Right atrium auricular region (tissue), 2 donors: ENCODE data around the gene CMSS1. TPM values are rescaled to one million over a fixed set of nuclear protein-coding genes. Genes with fewer than 3 reads are reported as not detected.
A peak's percentile ranks its signal among the peaks of the same experiment; 100 is the strongest.

ENCODE experiments used
- DNase-seq: peaks from one replicate; pipeline ENCODE4 v3.0.0-alpha.2; 2019; ENCODE audit warnings: low spot score
- H3K27ac ChIP-seq, 2 donors: fragments of 200-600 bp; sonication (generic); 1 replicate in 1 of 2; 2 replicates in 1 of 2; pipeline ENCODE4 v1.5.1; 2016 to 2019
- H3K27me3 ChIP-seq, 2 donors: fragments of 200-600 bp; sonication (generic); one replicate each; pipeline versions ENCODE4 v1.5.1 to v1.6.0; 2017 to 2019
- H3K36me3 ChIP-seq: fragments of 200-600 bp; sonication (generic); one replicate; pipeline ENCODE4 v1.5.1; 2016
- H3K4me1 ChIP-seq, 2 donors: fragments of 200-600 bp; sonication (generic); one replicate each; pipeline versions ENCODE4 v1.5.1 to v1.6.0; 2017 to 2019
- H3K4me3 ChIP-seq, 2 donors: fragments of 200-600 bp; sonication (generic); 1 replicate in 1 of 2; 2 replicates in 1 of 2; pipeline ENCODE4 v1.5.1; 2017 to 2019; ENCODE audit warnings: mild to moderate bottlenecking in 1 of 2, moderate library complexity in 1 of 2
- H3K9me3 ChIP-seq, 2 donors: fragments of 200-600 bp; sonication (generic); one replicate each; pipeline ENCODE4 v1.5.1; 2019
- CTCF ChIP-seq, 2 donors: fragments of 200-600 bp; sonication (generic); IDR thresholded peaks; one replicate each; pipeline ENCODE4 v1.5.1; 2019; ENCODE audit warnings: antibody characterized with exemption in 2 of 2
- total RNA-seq, 2 donors: library from RNA; depleted of rRNA; stranded (reverse); fragments of >200 nt; gene quantifications; one replicate each; pipeline ENCODE4 v1.1.0, GENCODE V29; 2016

Gene CMSS1
- total RNA-seq, 2 donors from 2014 or later, result 5.7 to 17.7 TPM

GRCh38 chr3:99960941-99961340 is 143.3 kb downstream of the CMSS1 start:
- Histone ChIP-seq H3K27ac (no peak overlapping the region), H3K27me3 (no peaks in the 10 kb centered on the region), H3K9me3 (no peaks in the 10 kb centered on the region), H3K4me3 (no peak overlapping the region), H3K4me1 (peaks cover 0 to 41% of the 10 kb centered on the region in 2 donors), H3K36me3 (no peaks in the 10 kb centered on the region)
- TF ChIP-seq CTCF (IDR thresholded peaks at IDR 0.05), result no peak
- no peak for DNase-seq

GRCh38 chr3:99961756-99962515 is 144.3 kb downstream of the CMSS1 start:
- no peaks in the 10 kb centered on the region for H3K27me3 ChIP-seq
- no peak overlapping the region for H3K4me3 ChIP-seq
- DNase-seq, result no peak
- H3K4me1 ChIP-seq, result peaks cover 0 to 50% of the 10 kb centered on the region in 2 donors
- H3K9me3 ChIP-seq, result no peaks in the 10 kb centered on the region
- no peaks in the 10 kb centered on the region for H3K36me3 ChIP-seq
- no peak for TF ChIP-seq CTCF (IDR thresholded peaks at IDR 0.05)
- no peak overlapping the region for H3K27ac ChIP-seq

- Histone ChIP-seq H3K27me3 (no peaks in the 10 kb centered on the region), H3K9me3 (no peaks in the 10 kb centered on the region), H3K4me1 (peaks cover 0 to 51% of the 10 kb centered on the region in 2 donors), H3K36me3 (no peaks in the 10 kb centered on the region), H3K27ac (no peak overlapping the region), H3K4me3 (no peak overlapping the region)
- no peak for TF ChIP-seq CTCF (IDR thresholded peaks at IDR 0.05)
- DNase-seq, result no peak
These were observed 145.0 kb downstream of the CMSS1 start for GRCh38 chr3:99962703-99963102.

- DNase-seq, result no peak
- TF ChIP-seq CTCF (IDR thresholded peaks at IDR 0.05), result no peak
- Histone ChIP-seq H3K27me3 (no peaks in the 10 kb centered on the region), H3K36me3 (no peaks in the 10 kb centered on the region), H3K9me3 (no peaks in the 10 kb centered on the region), H3K4me3 (no peak overlapping the region), H3K27ac (peak overlapping the region; percentile 55 to 66), H3K4me1 (peaks cover 0 to 38% of the 10 kb centered on the region in 2 donors)
These were observed 147.4 kb downstream of the CMSS1 start for GRCh38 chr3:99965077-99965476.

- no peak for DNase-seq
- Histone ChIP-seq H3K4me1 (peaks cover 0 to 38% of the 10 kb centered on the region in 2 donors), H3K27ac (peak overlapping the region; percentile 55 to 66), H3K27me3 (no peaks in the 10 kb centered on the region), H3K9me3 (no peaks in the 10 kb centered on the region), H3K4me3 (no peak overlapping the region), H3K36me3 (no peaks in the 10 kb centered on the region)
- no peak for TF ChIP-seq CTCF (IDR thresholded peaks at IDR 0.05)
These were observed 148.2 kb downstream of the CMSS1 start for GRCh38 chr3:99965681-99966408.
